GM21737 (cell line): ENCODE measurements around the gene AP2A1.

Experiments
- ATAC-seq: cut with Tn5 transposase; IDR thresholded peaks from one replicate; pipeline ENCODE4 v1.9.1; 2021; ENCODE audit warnings: mild to moderate bottlenecking, moderate library complexity; ENCODE audit not compliant: unreplicated experiment

Gene AP2A1

GRCh38 chr19:49766007-49766929 lies 533 bp upstream of the AP2A1 start:
- peak; percentile 90 for ATAC-seq

- ATAC-seq, result no peak
Observed at GRCh38 chr19:49767381-49767780, 580 bp downstream of the AP2A1 start.

GRCh38 chr19:49767967-49768581 lies 1.3 kb downstream of the AP2A1 start:
- ATAC-seq, result no peak

GRCh38 chr19:49770529-49770928 lies 3.7 kb downstream of the AP2A1 start:
- ATAC-seq, result no peak

GRCh38 chr19:49771674-49772139 lies 4.9 kb downstream of the AP2A1 start:
- ATAC-seq, result no peak

GRCh38 chr19:49772850-49773432 lies 6.1 kb downstream of the AP2A1 start:
- ATAC-seq, result no peak

- no peak for ATAC-seq
Observed at GRCh38 chr19:49773663-49774350, 7.0 kb downstream of the AP2A1 start.

- ATAC-seq, result no peak
Observed at GRCh38 chr19:49774969-49775368, 8.2 kb downstream of the AP2A1 start.

- no peak for ATAC-seq
Observed at GRCh38 chr19:49775742-49776370, 9.1 kb downstream of the AP2A1 start.

GRCh38 chr19:49776371-49776764 lies 9.6 kb downstream of the AP2A1 start:
- no peak for ATAC-seq

- no peak for ATAC-seq
Observed at GRCh38 chr19:49779731-49780555, 13.1 kb downstream of the AP2A1 start.

- no peak for ATAC-seq
Observed at GRCh38 chr19:49780861-49781260, 14.1 kb downstream of the AP2A1 start.

- ATAC-seq, result no peak
Observed at GRCh38 chr19:49781394-49781793, 14.6 kb downstream of the AP2A1 start.

GRCh38 chr19:49782515-49782914 lies 15.7 kb downstream of the AP2A1 start:
- ATAC-seq, result no peak

GRCh38 chr19:49786376-49786820 lies 19.6 kb downstream of the AP2A1 start:
- no peak for ATAC-seq

GRCh38 chr19:49787746-49788145 lies 20.9 kb downstream of the AP2A1 start:
- no peak for ATAC-seq

- no peak for ATAC-seq
Observed at GRCh38 chr19:49788857-49789256, 22.1 kb downstream of the AP2A1 start.

- no peak for ATAC-seq
Observed at GRCh38 chr19:49790866-49791265, 24.1 kb downstream of the AP2A1 start.

- ATAC-seq, result no peak
Observed at GRCh38 chr19:49791776-49792445, 25.1 kb downstream of the AP2A1 start.
